GM19099 (cell line): ENCODE results near the gene HCRTR1.

Source experiments
- POLR2A ChIP-seq: IDR thresholded peaks from 3 replicates; pipeline ENCODE4 v1.6.1; 2011; ENCODE audit warnings: low read depth; ENCODE audit not compliant: insufficient read length; ENCODE audit errors: extremely low read depth

HCRTR1 gene

DNA sequence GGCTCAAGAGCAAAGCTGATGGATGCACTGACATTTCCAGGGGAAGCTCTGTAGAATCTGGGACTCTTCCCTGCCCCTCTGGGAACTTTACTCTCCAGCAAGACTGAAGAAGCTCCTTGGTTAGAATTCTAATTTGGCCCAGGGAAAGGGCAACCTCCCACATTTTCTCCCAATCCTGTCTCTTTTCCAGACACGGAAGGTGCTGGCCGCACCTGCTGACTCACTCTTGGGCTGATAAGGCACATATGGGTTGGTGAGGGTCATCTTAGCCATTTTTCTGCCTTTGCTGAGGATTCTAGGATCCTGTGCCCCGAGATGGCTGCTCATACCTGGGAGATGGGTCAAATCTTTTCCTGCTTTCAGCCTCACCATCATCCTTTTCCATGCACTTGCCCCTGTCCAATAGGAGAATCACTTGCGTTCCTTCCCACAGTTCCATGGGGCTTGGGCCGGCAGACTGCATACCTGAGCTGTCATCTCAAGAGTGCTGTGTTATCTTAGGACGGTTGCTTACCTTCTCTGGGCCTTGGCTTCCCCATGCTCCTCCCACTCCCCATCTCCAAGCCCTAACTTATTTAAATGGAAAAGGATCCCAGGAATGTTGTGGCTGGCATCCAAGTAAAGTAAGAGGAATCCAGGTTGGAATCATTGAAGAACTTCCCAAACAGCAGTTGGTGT, 39.8 kb upstream of the HCRTR1 start:
- no peak for TF ChIP-seq POLR2A

DNA sequence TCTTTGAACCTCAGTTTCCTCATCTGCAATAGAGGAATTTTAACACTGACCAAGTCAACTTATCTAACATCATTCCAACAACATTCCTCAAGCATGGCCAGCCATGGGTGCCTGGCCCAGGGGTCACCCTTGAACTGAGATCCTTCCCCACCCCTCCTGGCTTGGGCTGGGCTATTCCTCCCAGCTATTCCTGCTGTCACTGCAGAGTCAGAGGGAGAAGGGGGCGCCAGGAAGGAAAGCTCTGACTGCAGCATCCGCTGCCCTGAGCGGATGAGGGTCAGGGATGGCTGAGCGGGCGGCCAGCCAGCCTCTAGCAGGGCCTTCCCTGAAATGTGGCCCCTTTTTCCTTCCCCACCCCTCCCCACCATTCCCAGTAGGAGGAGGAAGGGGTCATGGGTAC, 38.1 kb upstream of the HCRTR1 start:
- TF ChIP-seq POLR2A = no peak

DNA sequence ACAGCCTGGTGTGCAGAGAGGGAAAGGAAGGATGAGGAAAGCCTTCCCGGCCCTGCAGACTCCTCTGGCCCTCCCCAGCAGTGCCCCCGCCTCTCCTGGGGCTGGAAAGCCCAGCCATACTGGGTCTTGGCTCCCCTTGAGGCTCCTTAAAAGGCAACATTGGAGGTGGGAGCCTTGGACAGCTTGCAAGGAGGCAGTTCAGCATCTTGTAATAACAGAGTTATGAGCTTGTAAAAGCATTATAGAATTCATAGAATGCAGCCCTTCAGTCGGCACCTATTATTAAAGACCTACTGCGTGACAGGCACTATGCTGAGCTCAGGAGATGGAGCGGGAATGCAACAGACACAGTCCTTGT, 37.0 kb upstream of the HCRTR1 start:
- no peak for TF ChIP-seq POLR2A

DNA sequence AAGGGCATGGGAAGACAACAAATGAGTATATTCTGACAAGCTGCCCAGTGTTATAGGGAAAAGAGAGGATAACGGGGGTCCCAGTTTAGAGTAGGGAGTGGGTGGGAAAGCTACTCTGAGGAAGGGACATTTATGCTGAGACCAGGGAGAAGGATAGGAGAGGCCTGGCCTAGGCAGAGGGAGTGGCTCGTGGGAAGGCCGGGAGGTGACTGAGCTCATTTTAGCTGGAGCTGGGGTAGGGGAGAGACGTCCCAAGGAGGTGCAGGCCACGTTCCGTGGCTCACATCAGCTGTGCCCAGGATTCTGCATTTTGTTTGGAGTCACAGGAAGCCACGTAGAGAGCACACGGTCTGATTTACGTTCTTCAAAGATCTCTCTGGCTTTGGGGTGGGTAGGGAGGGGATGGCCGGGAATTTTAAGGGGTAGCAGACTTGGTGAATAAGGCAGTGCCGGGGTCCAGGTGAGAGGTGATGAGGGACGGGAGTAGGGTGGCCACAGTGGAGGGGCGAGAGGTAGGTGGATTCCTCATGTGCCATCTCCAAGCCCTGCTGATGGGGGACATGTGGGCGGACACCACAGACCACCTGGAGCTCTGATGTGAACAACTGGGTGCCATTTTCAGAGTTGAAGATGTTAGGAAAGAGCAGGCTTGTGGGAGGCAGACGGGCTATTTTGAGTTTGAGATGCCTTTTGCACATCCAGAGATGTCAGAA, 36.4 kb upstream of the HCRTR1 start:
- TF ChIP-seq POLR2A = no peak

DNA sequence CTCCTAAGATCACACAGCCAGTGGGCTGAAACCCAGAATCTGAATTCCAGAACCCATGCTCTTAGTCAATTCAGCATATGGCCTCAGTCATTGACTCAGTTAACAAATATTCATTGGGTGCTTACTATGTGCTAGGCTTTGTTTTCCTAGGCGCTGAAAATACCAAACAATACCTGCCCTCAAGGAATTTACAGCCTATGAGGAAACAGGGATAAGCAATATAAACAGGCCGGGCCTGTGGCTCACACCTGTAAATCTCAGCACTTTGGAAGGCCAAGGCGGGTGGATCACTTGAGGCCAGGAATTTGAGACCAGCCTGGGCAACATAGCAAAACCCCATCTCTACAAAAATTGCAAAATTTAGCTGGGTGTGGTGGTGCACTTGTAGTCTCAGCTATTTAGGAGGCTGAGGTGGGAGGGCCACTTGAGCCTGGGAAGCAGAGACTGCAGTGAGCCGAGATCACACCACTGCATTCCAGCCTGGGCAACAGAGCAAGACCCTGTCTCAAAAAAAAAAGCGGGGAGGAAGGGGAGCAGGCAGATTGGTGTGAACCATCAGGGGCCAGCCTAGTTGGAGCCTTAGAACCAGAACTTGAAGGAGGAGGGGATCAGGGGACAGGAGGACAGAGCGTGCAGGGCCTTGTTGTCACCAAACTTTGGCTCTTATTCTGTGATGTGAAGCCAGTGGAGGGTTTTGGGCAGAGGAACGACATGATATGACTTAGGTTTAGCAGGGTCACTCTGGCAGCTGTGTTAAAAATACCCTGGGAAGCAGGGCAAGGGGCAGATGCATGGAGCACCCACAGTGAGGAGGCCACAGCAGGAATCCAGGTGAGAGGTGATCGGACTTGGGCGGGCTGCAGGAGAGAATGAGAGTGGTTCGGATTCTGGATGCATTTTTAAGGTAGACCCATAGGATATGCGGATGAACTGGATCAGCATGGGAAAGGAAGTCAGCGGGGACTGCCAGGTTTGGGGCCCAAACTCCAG, 35.4 kb upstream of the HCRTR1 start:
- no peak for TF ChIP-seq POLR2A

DNA sequence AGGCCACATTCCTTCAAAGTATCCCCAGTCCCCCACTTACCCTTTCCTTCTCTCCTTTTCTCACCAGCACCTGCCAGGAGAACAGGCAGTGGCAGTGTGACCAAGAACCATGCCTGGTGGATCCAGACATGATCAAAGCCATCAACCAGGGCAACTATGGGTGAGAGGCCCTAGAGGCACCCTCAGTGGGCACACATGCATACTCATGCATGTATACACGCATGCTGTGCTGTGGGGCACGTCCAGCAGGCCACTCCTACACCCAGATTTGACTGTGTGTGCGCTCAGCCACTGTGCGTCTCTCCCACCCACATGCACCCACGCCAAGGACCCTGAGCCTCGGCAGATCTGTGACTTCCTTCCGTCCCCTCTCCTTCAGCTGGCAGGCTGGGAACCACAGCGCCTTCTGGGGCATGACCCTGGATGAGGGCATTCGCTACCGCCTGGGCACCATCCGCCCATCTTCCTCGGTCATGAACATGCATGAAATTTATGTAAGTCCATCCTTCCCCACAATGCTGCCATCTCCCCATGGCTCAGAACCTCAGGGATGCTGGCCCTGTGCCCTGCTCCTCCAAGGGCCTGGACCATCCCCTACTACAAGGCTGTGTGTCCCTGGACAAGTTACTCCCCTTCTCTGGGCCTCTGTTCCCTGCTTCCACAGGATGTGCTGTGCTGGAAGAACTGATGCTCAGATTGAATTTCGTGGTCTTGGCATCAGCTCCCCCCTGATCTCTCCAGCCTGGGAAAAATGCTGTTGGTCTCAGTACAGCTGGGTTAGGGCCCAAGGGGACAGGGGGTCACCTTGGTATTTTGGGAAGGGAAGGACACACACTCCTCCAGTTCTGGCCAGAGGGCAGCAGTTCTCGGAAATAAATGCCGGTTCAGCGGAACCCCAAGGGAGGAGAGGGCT, 34.2 kb upstream of the HCRTR1 start:
- no peak for TF ChIP-seq POLR2A

DNA sequence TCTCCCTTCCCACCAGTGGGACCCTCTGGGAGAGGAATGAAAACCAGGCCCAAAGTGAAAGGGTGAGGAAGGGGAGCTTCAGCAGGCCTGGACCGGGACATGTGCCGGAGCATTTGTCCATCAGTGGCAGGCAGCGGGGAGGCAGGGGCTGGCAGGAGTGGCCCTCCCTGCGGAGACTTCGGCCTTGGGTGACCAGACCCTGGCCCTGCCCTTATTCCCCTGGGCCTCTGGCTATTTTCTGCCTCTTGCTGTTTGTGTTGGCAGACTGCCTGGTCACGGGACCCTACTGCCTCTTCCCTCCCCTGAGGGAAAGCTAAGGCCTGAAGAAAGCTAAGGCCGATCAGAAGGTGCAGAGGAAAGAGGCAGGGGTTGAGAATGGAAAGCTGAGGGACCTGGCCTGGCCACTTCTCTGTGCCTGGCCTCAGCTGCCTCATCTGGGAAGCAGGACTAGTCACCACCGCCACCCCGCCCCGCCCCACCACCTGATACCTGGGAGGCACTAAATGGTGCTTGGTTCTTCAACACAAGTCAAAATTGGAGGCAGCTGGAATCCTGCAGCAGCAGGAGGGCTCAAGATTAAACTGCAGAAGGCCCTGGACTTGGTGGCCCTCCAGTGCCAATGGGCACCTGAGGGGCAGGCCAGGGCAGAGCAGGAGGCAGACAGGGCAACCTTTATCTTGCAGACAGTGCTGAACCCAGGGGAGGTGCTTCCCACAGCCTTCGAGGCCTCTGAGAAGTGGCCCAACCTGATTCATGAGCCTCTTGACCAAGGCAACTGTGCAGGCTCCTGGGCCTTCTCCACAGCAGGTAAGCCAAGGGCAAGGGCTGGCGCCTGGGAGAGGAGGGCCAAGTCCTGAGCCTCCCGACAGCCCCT, 33.3 kb upstream of the HCRTR1 start:
- no peak for TF ChIP-seq POLR2A

DNA sequence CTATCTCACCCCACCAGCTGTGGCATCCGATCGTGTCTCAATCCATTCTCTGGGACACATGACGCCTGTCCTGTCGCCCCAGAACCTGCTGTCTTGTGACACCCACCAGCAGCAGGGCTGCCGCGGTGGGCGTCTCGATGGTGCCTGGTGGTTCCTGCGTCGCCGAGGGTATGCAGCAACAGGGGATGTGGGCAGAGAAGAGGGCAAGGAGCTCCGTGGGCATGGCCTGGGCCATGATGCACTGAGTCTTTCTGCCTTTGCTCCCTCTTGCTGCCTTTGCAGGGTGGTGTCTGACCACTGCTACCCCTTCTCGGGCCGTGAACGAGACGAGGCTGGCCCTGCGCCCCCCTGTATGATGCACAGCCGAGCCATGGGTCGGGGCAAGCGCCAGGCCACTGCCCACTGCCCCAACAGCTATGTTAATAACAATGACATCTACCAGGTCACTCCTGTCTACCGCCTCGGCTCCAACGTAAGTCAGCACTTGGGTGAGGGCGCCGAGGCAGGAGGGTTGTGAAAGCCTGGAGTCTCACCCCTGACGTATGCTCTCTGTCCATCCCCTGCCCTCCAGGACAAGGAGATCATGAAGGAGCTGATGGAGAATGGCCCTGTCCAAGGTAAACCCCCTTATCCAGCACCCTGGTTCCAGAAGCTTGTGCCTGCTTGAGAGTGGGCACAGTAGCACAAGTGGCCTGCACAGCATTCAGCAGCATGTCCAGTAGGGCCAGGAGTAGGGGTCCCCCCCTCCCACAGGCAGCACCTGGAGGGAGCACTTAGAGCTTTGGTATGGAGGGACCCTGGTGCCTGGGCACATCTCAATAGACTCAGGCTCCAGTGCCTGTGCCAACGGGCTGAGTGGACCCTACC, 32.4 kb upstream of the HCRTR1 start:
- TF ChIP-seq POLR2A = no peak

DNA sequence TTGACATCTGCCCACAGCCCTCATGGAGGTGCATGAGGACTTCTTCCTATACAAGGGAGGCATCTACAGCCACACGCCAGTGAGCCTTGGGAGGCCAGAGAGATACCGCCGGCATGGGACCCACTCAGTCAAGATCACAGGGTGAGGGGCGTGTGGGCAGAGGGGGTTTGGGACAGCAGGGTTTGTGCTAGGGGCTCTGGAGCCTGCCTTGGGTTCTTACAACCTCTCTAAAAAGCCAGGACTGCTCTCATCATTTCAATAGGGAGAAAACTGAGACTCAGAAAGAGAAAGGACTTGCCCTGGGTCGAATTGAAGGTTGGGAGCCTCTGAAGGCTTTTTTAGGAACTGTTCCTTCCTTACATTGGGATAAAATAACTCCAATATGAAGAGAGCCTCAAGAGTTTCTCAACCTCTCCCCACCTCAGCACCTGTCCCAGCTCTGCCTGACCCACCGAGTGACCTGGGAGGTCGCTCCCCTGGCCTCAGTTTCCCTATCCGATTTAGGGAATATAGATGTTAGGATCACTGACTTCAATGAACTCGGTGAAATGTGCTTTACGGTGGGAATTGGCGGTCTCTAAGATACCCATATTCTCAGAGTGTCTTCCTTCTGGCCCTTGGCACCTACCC, 31.6 kb upstream of the HCRTR1 start:
- no peak for TF ChIP-seq POLR2A

DNA sequence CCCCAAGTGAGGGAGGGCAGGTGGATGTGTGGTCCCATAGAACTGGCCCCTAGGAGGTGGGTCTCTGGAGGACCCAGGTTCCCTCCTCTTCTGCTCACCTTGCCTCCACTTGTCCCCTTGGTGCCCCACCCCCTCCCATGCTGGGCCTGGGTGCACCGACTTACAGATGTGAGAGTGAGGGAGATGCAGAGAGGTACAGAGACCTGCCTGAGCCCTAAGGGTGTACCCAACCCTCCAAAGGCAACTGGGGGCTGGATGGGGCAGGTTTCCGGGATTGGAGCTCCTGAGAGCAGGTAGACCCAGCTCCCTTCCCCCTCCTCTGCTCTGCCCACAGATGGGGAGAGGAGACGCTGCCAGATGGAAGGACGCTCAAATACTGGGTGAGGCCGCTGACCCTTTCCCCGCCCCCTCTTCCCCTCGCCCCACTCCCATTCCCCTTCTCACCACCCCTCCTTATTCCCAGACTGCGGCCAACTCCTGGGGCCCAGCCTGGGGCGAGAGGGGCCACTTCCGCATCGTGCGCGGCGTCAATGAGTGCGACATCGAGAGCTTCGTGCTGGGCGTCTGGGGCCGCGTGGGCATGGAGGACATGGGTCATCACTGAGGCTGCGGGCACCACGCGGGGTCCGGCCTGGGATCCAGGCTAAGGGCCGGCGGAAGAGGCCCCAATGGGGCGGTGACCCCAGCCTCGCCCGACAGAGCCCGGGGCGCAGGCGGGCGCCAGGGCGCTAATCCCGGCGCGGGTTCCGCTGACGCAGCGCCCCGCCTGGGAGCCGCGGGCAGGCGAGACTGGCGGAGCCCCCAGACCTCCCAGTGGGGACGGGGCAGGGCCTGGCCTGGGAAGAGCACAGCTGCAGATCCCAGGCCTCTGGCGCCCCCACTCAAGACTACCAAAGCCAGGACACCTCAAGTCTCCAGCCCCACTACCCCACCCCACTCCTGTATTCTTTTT, 30.8 kb upstream of the HCRTR1 start:
- TF ChIP-seq POLR2A = no peak
